Measurements from ENCODE around the gene ADAM8.

DNA sequence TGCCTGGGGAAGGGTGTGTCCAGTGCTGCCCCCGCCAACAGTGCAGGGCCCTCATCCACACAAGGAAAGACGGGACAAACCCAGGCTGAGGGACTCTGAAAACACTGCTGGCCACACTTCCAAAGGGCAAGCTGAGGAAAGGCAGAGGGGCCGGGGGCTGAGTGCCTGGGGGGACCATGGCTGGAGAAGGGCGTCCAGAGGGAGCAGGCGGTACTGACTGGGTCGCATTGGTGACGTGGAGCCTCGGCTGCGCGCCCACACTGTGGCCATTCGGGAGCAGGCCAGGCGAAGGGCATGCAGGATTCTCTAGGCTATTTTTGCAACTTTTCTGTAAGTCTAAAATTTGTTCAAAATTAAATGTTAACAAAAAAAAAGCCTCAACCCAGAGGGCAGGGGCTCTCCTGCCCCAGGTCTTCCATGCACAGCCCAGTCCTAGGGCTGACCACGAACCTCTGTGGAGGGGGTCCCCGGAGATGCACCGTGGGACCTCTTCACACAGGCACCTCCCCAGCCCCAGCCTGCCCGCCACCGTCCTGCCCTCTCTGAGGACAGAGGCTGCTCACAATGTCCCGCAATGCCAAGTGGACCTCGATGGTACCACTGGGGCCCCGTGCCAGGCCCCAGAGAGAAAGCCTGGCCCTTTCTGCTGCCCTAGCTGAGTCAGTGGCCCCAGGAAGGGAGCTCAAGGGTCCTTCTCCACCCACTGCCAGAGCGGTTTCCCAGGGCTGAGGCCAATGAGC, 10.4 kb downstream of the ADAM8 start:
- TF ChIP-seq, protein P1, sequence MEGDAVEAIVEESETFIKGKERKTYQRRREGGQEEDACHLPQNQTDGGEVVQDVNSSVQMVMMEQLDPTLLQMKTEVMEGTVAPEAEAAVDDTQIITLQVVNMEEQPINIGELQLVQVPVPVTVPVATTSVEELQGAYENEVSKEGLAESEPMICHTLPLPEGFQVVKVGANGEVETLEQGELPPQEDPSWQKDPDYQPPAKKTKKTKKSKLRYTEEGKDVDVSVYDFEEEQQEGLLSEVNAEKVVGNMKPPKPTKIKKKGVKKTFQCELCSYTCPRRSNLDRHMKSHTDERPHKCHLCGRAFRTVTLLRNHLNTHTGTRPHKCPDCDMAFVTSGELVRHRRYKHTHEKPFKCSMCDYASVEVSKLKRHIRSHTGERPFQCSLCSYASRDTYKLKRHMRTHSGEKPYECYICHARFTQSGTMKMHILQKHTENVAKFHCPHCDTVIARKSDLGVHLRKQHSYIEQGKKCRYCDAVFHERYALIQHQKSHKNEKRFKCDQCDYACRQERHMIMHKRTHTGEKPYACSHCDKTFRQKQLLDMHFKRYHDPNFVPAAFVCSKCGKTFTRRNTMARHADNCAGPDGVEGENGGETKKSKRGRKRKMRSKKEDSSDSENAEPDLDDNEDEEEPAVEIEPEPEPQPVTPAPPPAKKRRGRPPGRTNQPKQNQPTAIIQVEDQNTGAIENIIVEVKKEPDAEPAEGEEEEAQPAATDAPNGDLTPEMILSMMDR (conservative IDR thresholded peaks at IDR 0.05 in 1 of 2, IDR thresholded peaks at IDR 0.05 in 1 of 2; ENCODE audit: low read depth in 1 of 2, low read length in 2 of 2), result no peak
- TF ChIP-seq EZH2 (IDR thresholded peaks at IDR 0.05; ENCODE audit: low read length, missing control alignments), result no peak
